ENCODE data around the gene CDSN.

Gene CDSN

DNA sequence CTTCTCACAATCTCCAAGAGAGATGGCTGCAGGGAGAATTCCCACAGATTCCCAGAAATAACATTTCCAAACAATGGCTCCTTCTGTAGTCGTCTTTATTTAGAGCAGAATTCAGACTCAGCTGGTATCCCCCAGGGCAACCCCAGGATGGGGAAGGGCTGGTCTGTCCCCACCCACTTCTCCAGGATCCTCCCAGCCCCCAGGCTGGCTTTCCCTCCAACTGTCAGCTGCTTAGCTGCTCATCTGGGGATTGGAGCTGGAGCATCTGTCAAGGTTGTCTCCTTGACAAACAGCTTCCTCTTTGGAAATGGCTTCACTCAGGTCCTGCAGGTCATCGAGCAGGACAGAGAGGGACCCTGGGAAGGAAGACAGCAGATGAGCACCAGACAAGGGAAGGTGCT lies 22.1 kb upstream of the CDSN start:
- Histone ChIP-seq H3K4me3 (ENCODE audit: low read depth in 1 of 2, low read length in 1 of 2) (no peak overlapping the region), H3K4me1 (ENCODE audit: control insufficient read depth in 1 of 2, insufficient read depth in 1 of 2, low read depth in 1 of 2, low read length in 1 of 2) (peaks cover 4 to 5% of the 10 kb centered on the region in 2 experiments)
- TF ChIP-seq, protein P1, sequence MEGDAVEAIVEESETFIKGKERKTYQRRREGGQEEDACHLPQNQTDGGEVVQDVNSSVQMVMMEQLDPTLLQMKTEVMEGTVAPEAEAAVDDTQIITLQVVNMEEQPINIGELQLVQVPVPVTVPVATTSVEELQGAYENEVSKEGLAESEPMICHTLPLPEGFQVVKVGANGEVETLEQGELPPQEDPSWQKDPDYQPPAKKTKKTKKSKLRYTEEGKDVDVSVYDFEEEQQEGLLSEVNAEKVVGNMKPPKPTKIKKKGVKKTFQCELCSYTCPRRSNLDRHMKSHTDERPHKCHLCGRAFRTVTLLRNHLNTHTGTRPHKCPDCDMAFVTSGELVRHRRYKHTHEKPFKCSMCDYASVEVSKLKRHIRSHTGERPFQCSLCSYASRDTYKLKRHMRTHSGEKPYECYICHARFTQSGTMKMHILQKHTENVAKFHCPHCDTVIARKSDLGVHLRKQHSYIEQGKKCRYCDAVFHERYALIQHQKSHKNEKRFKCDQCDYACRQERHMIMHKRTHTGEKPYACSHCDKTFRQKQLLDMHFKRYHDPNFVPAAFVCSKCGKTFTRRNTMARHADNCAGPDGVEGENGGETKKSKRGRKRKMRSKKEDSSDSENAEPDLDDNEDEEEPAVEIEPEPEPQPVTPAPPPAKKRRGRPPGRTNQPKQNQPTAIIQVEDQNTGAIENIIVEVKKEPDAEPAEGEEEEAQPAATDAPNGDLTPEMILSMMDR (IDR thresholded peaks at IDR 0.05) = no peak

DNA sequence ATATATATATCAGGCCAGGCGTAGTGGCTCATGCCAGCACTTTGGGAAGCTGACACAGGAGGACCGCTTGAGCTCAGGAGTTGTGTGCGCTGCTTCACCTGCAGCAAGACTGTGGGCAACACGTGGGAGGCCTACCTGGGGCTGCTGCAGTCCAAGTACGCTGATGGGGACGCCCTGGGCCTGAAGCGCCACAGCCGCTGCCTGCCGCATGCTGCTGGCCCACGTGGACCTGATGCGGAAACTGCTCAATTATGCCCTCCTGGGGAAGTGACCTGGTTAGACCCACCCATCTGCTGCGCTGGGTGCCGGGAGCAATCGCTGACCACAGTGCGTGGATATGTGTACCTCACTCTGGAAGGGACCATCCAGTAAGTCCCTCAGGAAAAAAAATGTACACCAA lies 20.4 kb upstream of the CDSN start:
- Histone ChIP-seq H3K9me3 (no peaks in the 10 kb centered on the region), H3K27me3 (peaks cover 19% of the 10 kb centered on the region), H3K36me3 (peaks cover 20% of the 10 kb centered on the region), H3K27ac (no peak overlapping the region), H3K4me3 (ENCODE audit: low read depth in 1 of 2, low read length in 1 of 2) (no peak overlapping the region), H3K4me1 (ENCODE audit: control insufficient read depth in 1 of 2, insufficient read depth in 1 of 2, low read depth in 1 of 2, low read length in 1 of 2) (peaks cover 4 to 5% of the 10 kb centered on the region in 2 experiments)
- TF ChIP-seq, protein P1 (IDR thresholded peaks at IDR 0.05) = no peak

More for the DNA sequence above, 22.1 kb upstream of the CDSN start:
- H3K27me3 ChIP-seq = peaks cover 19% of the 10 kb centered on the region
- peaks cover 20% of the 10 kb centered on the region for H3K36me3 ChIP-seq
- H3K27ac ChIP-seq = no peak overlapping the region
- no peaks in the 10 kb centered on the region for H3K9me3 ChIP-seq

DNA sequence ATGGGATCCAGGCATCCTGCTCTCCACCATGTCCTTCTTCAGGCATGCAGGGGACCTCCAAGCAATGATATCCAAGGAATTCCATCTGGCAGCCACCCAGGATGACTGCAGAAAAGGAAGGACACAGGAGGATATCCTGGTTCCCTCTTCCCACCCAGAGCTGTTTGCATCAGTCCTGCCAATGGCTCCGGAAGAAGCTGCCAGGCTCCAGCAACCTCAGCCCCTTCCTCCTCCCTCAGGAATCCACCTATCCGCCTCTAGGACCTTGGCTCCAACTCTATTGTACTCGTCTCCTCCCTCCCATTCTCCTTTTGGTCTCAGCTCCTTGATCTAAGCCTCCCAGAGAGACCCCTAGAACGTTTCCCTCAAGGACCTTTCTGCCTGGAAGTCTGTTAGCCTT lies 19.4 kb upstream of the CDSN start:
- Histone ChIP-seq H3K9me3 (no peaks in the 10 kb centered on the region), H3K36me3 (peaks cover 14% of the 10 kb centered on the region), H3K27ac (no peak overlapping the region), H3K4me3 (ENCODE audit: low read depth in 1 of 2, low read length in 1 of 2) (no peak overlapping the region), H3K27me3 (peaks cover 19% of the 10 kb centered on the region), H3K4me1 (ENCODE audit: control insufficient read depth in 1 of 2, insufficient read depth in 1 of 2, low read depth in 1 of 2, low read length in 1 of 2) (peaks cover 4 to 5% of the 10 kb centered on the region in 2 experiments)
- TF ChIP-seq, protein P1 (IDR thresholded peaks at IDR 0.05) = no peak

DNA sequence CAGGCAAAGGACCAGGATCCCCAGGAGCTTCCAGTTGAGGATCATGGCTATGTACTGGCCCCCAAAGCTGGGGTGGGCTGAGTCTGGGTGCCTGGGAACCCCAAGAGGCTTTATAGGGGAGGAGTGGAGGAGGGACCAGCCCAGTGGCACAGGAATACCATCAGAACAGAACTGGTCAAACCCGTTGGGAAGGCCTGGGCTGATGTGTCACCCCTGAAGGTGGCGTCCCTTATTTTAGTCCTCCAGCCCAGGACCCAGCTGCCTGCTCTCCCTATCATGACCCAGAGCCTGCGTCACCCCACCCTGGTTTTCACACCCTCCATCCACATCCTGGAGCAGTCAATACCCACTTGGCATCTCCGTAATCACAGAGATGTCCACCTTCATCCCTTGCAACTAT lies 18.7 kb upstream of the CDSN start, which contains the start of gene PSORS1C2:
TSS of gene PSORS1C2 (minus strand) at position 85 of the 400 bp plus-strand sequence. CDS start at position 45, 40 bp downstream.
- TF ChIP-seq, protein P1 (IDR thresholded peaks at IDR 0.05) = no peak
- H3K27me3 ChIP-seq = peaks cover 19% of the 10 kb centered on the region
- H3K4me3 ChIP-seq (ENCODE audit: low read depth in 1 of 2, low read length in 1 of 2) = no peak within 1 kb of the TSS
- H3K27ac ChIP-seq = no peak within 1 kb of the TSS
- no peaks in the 10 kb centered on the region for H3K9me3 ChIP-seq
- H3K36me3 ChIP-seq = peaks cover 11% of the 10 kb centered on the region
- peaks cover 4 to 5% of the 10 kb centered on the region in 2 experiments for H3K4me1 ChIP-seq (ENCODE audit: control insufficient read depth in 1 of 2, insufficient read depth in 1 of 2, low read depth in 1 of 2, low read length in 1 of 2)

DNA sequence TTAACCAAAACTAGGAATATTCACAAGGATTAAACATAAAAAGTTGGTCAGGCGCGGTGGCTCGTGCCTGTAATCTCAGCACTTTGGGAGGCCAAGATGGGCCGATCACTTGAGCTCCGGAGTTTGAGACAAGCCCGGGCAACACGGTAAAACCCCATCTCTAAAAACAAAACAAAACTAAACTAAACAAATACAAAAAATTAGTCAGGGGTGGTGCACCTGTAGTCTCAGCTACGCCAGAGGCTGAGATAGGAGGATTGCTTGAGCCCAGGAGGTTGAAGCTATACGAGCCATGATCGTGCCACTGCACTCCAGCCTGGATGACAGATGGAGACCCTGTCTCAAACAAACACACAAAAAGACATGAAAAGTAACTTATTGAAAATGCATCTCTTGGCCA lies 15.5 kb upstream of the CDSN start:
- Histone ChIP-seq H3K27me3 (peaks cover 19% of the 10 kb centered on the region), H3K4me3 (ENCODE audit: low read depth in 1 of 2, low read length in 1 of 2) (no peak overlapping the region), H3K27ac (no peak overlapping the region), H3K4me1 (ENCODE audit: control insufficient read depth in 1 of 2, insufficient read depth in 1 of 2, low read depth in 1 of 2, low read length in 1 of 2) (peaks cover 4 to 5% of the 10 kb centered on the region in 2 experiments), H3K9me3 (no peaks in the 10 kb centered on the region), H3K36me3 (no peaks in the 10 kb centered on the region)
- TF ChIP-seq, protein P1 (IDR thresholded peaks at IDR 0.05) = no peak

DNA sequence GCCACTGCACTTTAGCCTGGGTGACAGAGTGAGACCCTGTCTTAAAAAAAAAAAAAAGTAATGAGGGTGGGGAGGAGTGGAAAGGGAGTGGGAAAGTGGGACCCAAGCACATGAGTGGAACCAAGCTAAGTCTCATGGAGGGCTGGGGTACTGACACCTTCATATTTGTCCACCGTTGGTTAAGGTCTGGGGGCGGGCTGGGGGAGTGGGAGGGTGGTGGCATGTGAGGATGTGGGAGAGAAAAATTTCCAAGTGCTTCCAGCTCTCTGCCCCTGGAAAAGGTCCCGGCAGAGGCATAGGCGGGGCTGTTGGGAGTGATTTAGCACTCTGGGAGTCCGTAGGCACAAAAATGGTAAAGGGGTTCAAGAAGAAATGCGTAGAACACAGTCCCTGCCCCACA lies 12.6 kb upstream of the CDSN start:
- TF ChIP-seq, protein P1 (IDR thresholded peaks at IDR 0.05) = no peak
- H3K36me3 ChIP-seq = no peaks in the 10 kb centered on the region
- H3K9me3 ChIP-seq = no peaks in the 10 kb centered on the region
- peaks cover 22% of the 10 kb centered on the region for H3K27me3 ChIP-seq
- H3K27ac ChIP-seq = no peak overlapping the region
- H3K4me3 ChIP-seq (ENCODE audit: low read depth in 1 of 2, low read length in 1 of 2) = no peak overlapping the region
- peaks cover 4% of the 10 kb centered on the region in 2 experiments for H3K4me1 ChIP-seq (ENCODE audit: control insufficient read depth in 1 of 2, insufficient read depth in 1 of 2, low read depth in 1 of 2, low read length in 1 of 2)
